HG03039 (cell line): ENCODE measurements around the gene DAPK2.
"Not testable (repeated sequence)": the region's sequence is repeated elsewhere in the genome, so short reads cannot be mapped to it uniquely, and the experiment has no call there.

Source experiments
- ATAC-seq: cut with Tn5 transposase; IDR thresholded peaks from one replicate; pipeline ENCODE4 v1.9.1; 2021; ENCODE audit warnings: mild to moderate bottlenecking, moderate library complexity; ENCODE audit not compliant: unreplicated experiment

The DAPK2 gene

DNA sequence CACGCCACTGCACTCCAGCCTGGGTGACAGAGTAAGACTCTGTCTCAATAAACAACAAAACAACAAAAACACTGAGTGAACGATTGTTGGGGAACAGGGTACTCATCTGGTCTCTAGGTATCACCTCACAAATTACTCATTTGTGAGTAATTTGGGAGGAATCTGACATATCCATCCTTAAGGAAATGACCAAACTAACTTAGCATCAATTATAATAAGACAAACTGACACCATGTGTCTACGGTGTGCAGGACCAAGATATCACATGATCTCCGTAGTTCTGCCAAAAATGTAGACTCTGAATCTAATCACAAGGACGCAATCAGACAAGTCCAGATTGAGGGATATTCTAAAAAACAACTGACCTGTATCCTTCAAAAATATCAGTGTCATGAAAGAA lies 12.0 kb upstream of the DAPK2 start:
- no peak for ATAC-seq

DNA sequence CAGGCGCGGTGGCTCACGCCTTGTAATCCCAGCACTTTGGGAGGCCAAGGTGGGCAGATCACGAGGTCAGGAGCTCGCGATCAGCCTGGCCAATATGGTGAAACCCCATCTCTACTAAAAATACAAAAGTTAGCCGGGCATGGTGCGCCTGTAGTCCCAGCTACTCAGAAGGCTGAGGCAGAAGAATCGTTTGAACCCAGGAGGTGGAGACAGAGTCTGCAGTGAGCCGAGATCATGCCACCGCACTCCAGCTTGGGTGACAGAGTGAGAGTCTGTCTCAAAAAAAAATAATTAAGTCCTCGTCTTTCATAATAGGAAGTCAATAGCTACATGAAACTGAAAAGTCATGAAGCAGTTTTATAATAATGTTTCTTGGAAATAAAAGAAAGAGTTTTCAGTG lies 7.4 kb upstream of the DAPK2 start:
- not testable (repeated sequence) for ATAC-seq

DNA sequence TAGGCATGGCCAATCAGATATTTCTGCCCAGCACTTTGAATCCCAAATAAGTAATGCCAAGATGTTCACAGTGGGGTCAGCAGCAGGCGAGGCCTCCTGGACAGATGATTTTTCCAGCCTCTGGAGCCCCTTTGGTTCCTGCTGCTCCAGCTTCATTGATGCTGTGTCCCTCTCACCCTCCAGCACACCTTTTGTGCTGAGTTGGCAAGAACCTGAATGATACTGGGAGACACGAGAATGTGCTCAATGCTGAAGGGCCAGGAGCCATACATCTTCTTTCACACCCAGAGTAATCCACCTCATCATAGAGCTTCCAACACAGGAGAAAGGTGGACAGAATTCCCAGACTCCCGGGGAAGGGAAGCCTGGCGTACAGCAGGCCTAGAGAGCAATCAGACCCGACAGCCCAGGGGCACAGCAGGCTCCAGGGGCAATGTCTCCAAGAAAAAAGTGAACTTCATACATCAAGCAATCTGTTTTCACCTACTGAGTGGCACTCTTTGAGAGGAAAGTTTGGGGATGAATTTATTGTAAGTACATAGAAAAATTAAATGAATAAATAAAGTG lies 6.7 kb upstream of the DAPK2 start:
- ATAC-seq: no peak

DNA sequence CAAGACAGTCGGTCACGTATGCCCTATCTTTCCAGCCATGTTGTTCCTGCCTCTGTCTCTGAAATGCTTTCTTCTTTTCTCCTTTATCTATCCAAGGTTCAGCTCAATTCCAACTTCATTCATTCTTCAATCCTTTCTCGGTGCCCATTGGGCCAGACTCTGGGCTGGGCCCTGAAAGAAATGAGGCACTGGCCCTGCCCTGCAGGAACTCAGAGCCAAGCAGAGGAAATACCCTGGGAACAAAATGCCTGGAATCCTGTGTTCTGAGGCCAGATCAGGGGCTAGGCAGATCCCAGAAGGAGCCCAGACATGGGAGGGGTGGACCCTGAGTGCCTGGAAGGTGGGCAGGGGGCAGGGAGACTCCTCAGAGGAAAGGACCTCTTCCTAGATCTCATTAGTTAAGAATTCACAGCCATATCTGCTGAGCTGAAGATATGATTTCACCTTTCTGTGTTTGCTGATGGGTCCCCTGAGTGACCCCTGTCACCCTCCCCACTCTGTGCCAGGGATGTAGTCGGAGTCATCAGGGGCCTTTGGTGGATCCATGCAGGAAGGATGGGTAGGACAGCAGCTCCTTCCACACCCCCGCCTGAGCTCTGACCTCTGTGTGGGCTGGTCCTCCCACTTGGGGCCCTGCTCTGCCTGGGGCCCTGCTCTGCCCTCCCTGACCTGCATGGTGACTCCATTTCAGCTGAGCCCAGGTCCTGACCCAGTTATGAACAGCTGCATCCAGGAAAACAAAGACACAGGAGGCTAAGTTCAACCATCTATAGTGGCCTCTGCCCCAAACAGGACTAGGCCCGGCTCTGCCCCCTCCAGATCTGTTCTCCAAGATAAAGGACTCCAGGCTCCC lies 5.3 kb upstream of the DAPK2 start:
- no peak for ATAC-seq

DNA sequence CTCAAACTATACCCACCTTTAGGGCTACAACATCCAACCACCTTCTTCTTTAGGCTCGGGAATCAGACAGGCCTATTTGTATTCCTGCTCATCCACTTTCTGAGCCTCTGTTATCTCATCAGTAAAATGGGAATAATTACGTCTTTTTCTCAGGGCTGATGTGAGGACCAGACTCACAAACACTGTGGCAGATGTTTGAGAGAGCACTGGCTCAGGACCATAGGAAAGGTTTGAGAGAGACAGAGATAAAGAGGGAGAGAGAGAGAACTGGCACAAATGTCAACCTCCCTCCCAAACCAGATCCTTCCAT lies 4.8 kb upstream of the DAPK2 start:
- no peak for ATAC-seq

DNA sequence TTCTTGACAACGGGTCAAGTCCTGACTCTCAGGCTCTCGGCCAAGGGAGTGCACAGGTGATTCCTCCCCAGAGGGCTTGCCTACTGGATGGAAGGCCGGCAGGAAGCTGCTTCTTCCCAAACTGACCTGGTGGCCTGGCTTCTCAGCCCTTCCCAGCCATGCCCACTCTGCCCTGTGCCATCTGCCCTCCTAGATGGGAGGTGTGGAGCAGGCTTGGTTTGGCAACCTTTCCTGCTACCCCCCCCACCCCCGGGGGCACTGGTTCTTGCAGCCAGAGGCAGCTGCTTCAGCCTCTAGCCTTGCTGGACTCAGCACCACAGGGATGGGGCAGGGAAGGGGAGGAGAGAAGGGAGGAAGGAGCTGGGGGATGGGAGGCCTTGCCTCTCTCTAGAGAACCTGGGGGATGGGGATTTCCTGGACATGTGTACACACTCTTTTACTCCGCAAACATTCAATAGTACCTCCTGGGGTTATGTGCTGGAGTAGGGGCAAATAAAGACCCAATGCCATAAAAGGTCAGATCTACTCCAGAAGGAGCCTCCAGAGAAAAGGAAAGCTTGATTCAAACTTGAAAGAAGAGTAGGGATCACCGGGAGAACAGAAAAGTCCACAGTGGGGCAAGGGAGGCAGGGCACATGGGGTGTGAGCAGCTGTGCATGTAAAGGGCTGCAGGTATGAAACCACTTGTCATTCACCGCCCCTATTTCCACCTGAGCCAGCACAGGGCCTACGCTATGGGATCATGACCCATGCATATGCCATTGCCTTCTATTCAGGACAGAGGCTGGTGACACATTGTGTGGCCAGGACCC lies 4.2 kb upstream of the DAPK2 start:
- no peak for ATAC-seq

DNA sequence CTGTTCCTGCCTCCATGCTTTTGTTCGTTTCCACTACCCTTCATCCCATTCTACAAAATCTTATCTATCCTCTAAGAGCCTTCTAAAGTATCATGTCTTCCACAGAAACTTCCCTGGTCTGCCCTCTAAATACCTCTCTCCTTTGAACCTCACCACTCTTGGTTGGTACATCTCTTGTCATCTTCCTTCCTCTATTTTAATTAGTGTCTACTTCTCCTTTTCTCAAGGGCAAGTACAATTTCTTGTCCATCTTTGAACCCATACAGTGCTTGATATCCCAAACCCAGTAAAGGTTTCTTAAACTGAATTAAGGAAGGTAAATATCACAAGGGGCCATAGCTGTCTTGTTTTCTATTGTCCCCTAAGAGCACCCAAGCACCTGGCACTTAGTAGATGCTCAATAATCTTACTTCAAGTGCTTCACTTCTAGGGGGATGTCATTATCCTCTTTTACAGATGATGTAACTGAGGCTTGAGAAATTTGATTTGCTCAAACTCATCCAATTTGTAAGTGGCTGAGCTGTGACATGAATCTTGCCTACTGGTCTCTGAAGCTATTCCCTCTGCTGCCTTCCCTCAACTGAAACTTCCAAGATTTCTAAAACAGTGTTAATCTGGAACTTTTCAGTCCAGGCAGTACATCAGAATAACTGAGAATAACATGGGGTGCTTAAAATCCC lies 2.6 kb upstream of the DAPK2 start:
- no peak for ATAC-seq

DNA sequence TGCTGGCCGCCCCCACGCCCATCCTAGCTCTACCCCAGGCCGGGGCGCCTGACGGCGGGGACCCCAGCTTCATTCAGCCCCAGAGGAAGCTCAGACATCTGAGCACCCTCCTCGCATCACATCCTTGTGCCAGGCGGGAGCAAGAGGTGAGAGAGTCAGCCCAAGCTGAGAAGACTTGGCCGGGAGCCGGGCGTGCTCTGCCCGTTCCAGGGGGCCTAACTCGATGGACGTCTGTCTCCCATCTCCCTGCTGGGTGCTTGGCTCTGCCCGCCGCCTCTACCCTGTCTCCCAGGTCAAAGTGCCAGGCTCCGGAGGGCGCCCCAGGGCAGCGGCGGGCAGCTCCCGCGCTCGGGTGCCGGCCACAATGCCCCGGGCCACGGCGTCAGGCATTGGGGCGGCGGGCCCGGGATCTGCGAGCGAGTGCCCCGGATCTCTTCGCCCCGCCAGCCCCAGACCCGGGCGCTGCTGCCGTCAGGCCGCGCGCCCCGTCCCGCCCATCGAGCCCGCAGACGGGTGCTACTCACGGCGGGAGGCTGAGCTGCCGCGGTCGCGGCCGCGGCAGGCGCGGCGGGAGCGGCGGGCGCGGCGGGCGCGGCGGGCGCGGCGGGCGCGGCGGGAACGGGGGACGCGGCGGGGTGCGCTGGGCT lies 388 bp downstream of the DAPK2 start:
- ATAC-seq: peak; percentile 30

DNA sequence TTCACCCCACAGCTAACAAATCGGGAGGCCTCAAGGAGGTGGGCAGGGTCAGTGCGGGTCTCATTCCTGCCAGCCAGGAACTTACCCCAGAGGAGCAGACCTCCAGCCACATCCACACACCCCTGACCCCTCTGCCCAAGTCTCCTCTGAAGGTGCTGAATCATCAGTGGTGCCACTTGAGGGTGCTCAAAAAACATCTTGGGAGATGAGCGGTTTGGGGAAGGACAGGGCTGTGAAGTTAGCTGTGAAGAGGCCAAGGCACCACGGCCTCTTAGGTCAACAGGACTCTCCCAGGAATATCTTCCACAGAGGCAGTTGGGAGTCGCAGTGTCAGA lies 1.2 kb downstream of the DAPK2 start:
- no peak for ATAC-seq

DNA sequence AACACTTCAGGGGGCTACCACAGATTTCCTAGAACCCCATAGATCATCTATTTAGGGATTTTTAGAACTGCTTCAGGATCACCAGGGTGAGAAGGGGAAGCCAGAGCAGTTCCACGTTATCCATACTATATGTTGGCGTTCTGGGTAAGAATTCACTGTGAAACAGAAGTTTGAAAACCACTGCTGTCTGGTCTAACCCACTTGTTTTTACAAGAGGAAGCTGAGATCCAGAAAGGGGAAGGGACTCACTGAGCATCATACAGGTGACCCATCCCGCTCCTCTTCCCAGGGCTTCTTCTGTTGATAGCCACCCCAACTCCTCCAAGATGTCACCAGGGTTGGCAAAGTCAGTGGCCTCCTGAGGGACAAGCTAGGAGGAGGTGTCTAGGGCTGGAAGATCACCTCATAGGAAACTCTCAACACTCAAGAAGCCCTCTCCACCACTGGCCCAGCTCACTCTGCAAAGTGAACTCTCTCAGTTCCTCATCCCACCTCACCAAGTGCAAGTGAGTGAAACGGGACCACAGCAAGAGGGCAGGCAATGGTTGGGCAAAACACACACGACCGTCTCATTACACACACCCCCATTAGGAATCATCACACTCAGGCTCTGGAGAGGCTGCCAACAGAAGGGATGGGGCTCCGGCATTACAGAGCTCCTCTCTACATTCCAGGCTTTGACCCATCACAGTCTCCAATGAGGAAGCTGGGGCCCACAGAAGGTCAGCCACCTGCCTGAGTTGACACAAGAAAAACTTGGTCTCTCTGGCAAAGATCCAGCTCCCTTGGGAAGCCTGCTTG lies 1.8 kb downstream of the DAPK2 start:
- no peak for ATAC-seq

DNA sequence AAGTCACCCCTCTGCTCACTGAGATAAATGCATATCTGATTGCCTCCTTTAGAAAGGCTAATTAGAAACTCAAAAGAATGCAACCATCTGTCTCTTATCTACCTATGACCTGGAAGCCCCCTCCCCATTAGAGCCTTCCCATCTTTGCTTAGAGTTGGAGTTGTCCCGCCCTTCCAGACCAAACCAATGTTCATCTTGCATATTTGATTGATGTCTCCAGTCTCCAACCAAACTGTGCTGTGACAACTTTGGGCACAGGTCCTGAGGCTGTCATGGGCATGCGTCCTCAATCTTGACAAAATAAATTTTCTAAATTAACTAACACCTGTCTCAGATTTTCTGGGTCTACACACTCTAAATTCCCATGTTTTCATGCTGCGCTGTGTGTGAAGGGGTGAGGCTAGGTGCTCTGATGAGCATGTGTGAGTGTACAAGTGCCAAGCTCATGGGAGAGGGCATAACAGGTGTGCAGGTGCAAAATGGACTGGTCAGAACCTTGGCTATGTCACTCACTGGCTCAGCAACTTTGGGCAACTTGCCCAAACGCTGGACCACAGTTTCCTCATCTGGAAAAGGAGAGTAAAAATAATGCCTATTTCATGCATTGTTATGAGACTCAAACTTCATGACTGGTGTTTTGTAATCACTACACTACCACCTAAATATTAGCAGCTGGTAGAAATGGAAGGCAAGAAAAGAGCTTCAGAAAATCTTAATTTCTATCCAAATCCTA lies 7.2 kb downstream of the DAPK2 start:
- no peak for ATAC-seq

DNA sequence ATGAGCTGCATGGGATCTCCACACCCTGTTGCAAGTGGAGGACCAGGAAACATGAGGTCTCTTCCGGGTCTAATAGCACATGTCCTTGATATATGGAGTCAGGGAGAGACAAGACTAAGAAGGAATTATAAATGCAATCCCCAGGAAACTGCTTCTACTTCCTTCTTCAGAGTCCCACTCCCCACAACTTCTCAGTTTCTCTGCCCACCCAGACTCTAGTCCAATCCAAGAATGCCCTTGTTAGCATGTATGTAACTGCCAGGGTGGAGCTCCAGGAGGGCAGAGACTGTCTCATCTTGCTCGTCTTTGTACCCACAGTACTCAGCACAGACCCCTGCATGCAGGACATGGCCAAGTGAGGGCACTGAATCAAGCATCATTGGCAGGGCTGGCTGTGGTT lies 8.3 kb downstream of the DAPK2 start:
- no peak for ATAC-seq

DNA sequence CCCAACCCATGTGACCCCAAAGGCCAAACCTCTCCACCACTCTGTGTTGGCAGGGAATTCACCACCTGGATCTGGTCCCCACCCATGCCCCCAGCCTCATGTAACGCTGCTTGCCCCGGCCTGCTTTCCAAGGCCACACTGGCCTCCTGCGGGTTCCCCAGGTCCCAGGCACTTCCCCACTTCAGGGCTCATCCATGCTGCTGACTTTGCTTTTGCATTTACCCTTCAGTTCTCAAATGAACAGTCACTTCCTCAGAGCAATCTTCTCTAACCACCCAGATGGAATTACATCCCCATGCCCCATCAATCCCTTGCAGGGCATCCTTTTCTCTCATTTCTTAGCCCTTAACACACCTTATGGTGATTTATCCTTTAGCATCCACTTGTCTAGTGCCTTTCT lies 9.2 kb downstream of the DAPK2 start:
- ATAC-seq: no peak

DNA sequence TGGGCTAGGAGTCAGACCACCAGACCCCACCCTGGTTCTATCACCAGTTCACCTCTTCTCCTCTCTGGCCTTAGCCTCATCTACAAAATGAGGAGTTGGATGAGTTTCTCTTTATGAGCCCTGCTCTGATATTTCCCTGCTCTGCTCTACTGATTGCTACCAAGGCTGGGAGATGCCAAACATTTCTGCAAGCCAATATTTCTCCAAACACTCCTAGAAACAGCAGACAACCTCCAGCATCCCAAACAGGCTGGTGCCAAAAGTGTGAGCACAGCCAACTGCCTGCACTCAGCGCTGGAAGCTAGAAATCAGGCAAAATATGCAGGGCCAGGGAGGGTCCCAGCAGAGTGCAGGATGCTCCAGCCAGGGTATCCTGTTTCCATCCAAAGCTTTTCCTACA lies 10.8 kb downstream of the DAPK2 start:
- no peak for ATAC-seq

DNA sequence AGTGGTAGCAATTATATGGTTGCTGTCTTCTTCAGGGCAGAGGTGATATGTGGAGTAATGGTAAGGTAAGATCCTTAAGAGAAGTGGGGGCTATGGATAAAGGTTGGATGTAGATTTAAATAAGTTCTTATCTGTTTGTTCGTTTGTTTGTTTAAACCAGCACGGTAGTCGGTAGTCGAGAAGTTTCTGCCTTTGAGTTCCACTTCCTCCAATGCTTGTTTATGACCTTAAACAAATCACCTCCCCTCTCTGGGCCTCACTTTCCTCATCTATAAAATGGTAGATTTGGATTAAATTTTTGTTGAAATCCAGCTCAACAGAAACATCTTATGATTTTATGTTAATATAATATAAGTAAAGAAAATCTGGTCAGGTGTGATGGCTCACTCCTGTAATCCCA lies 11.8 kb downstream of the DAPK2 start:
- ATAC-seq: no peak

DNA sequence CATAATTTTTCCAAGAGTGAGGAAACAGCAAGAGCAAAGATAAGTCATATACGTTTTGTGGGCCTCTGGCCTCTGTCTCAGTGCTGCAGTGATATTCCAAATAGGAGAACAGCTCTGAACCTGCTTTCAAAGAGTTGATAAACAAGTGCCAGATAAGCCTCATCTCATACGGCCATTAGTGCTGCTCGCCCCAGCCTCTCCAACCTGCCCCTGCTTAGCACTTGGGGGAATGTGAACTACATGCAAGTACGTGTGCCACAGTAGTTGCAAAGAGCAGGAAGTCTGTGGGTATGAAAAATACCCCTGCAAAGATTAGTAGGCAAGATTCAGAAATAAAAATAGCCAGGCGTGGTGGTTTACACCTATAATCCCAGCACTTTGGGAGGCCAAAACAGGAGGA lies 14.0 kb downstream of the DAPK2 start:
- no peak for ATAC-seq

DNA sequence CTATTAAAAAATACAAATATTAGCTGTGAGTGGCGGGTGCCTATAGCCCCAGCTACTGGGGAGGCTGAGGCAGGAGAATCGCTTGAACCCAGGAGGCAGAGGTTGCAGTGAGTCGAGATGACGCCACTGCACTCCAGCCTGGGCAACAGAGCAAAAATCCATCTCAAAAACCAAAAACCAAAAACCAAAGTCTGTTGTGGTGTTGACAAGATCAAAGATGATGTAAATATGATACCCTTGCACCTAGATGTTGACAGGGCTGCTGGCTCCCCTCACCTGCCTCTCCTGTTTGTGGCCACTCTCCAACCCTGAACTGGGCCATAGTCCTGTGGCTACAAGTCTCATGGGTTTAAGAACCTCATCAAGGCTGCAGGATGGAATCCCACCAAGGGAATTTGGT lies 16.2 kb downstream of the DAPK2 start:
- ATAC-seq: no peak

DNA sequence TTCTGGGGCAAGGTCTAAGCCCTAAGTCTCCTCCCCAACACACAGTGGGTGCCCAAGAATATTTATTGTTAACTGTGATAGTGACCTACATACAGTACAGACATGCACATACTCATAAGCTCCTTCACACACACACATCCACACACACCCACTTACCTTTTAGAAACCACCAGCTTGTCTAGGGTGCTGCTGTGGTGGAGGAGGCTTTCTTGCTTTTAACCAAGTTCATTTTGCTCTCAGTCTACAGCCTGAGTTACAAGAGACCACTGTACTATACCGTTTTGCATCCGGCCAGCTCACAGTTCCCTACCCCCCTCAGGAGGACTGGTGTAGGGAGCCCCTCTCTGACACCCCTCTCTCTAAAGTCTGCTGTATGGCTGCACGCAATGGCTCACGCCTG lies 16.7 kb downstream of the DAPK2 start:
- no peak for ATAC-seq

DNA sequence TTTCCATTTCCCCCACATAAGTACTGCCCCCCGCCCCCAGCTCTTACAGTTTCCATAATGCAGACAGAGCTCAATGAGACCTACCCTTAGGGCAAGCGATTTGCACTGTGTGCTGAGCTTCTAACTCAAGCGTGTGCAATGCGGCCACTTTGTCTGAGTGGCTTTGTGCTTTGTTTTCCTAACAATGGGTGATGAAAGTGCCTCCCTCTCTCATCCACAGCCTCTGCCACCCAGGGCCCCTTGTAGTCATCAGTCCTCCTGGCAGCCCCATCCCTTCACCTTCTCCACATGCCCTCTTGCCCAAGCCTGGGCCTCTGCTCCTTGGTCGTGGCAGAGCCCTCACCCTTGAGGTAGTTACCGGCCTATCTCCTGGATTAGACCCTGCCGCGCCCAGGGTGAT lies 17.2 kb downstream of the DAPK2 start:
- ATAC-seq: no peak

DNA sequence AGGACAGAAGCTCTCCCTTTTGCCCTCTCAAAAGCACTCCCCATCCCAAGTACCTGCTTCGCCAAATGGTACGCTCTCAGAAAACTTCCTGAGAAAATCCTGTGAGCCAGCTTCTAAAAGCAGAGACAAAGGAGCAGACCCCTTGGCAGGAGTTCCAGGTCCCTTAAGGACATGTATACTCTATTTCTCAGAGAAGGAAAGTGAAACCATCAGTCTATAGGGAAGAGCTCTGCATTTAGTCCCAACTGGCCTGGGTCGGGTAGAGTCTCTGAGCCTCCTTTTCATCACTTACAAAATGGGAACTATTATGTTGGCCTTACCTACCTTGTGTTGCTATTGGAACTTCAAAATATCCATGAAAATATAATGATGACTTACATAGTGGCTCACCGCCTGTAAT lies 19.7 kb downstream of the DAPK2 start:
- ATAC-seq: no peak
